Hepatocyte (in vitro differentiated cells): Measurements from ENCODE around the gene ZNF444. TPM values are rescaled to one million over a fixed set of nuclear protein-coding genes. Genes with fewer than 3 reads are reported as not detected.

Source experiments
- DNase-seq: peaks from one replicate; pipeline ENCODE4 v3.0.0-alpha.2; 2016; ENCODE audit warnings: low spot score
- H2AFZ ChIP-seq: fragments of 200-600 bp; sonication (generic); 2 replicates; pipeline ENCODE4 v1.6.0; 2016; ENCODE audit warnings: antibody characterized with exemption, mild to moderate bottlenecking
- H3K27ac ChIP-seq: fragments of 200-600 bp; sonication (generic); 2 replicates; pipeline ENCODE4 v1.5.1; 2016; ENCODE audit warnings: mild to moderate bottlenecking
- H3K27me3 ChIP-seq: fragments of 200-600 bp; sonication (generic); 2 replicates; pipeline ENCODE4 v1.6.1; 2016
- H3K36me3 ChIP-seq: fragments of 200-600 bp; sonication (generic); replicated peaks from 2 replicates; pipeline ENCODE4 v1.5.1; 2016; ENCODE audit warnings: low read depth; ENCODE audit not compliant: insufficient read depth
- H3K4me1 ChIP-seq: fragments of 200-600 bp; sonication (generic); 2 replicates; pipeline ENCODE4 v1.5.1; 2016; ENCODE audit warnings: mild to moderate bottlenecking, moderate library complexity; ENCODE audit not compliant: insufficient read depth
- H3K4me2 ChIP-seq: fragments of 200-600 bp; sonication (generic); 2 replicates; pipeline ENCODE4 v1.6.0; 2016
- H3K4me3 ChIP-seq: fragments of 200-600 bp; sonication (generic); 2 replicates; pipeline ENCODE4 v1.5.1; 2016; ENCODE audit warnings: mild to moderate bottlenecking
- H3K79me2 ChIP-seq: fragments of 200-600 bp; sonication (generic); 2 replicates; pipeline ENCODE4 v1.6.0; 2017; ENCODE audit warnings: mild to moderate bottlenecking
- H3K9me2 ChIP-seq: fragments of 200-600 bp; sonication (generic); replicated peaks from 2 replicates; pipeline ENCODE4 v1.6.0; 2017; ENCODE audit warnings: mild to moderate bottlenecking; ENCODE audit not compliant: insufficient read depth
- H3K9me3 ChIP-seq: fragments of 200-600 bp; sonication (generic); 2 replicates; pipeline ENCODE4 v1.5.1; 2016; ENCODE audit warnings: low read depth, mild to moderate bottlenecking
- H4K20me1 ChIP-seq: fragments of 200-600 bp; sonication (generic); 2 replicates; pipeline ENCODE4 v1.6.0; 2016; ENCODE audit warnings: mild to moderate bottlenecking; ENCODE audit not compliant: insufficient read depth, poor library complexity, severe bottlenecking
- CTCF ChIP-seq: fragments of 200-600 bp; sonication (generic); IDR thresholded peaks from 2 replicates; pipeline ENCODE4 v1.5.1; 2016; ENCODE audit warnings: antibody characterized with exemption, mild to moderate bottlenecking; ENCODE audit not compliant: poor library complexity
- EZH2 ChIP-seq: fragments of 200-600 bp; sonication (generic); IDR thresholded peaks from 2 replicates; pipeline ENCODE4 v1.6.1; 2016; ENCODE audit warnings: antibody characterized with exemption, mild to moderate bottlenecking, borderline replicate concordance
- EZH2phosphoT487 ChIP-seq: fragments of 200-600 bp; sonication (generic); IDR thresholded peaks from one replicate; pipeline ENCODE4 v1.6.1; 2018; ENCODE audit warnings: antibody characterized with exemption, mild to moderate bottlenecking, low read depth, moderate library complexity; ENCODE audit not compliant: unreplicated experiment, severe bottlenecking
- WGBS: methylation state at CpG from one replicate; pipeline ENCODE4 v1.1.6; 2016; ENCODE audit warnings: low lambda C conversion rate; ENCODE audit errors: missing lambda C conversion rate; 5-methylcytosine and 5-hydroxymethylcytosine counted together
- polyA plus RNA-seq: library from polyadenylated mRNA; unstranded; fragments of >200 nt; fragmentation: Nextera tagmentation; extraction: Ambion mirVana; gene quantifications from 2 replicates; pipeline ENCODE4 v1.2.1, GENCODE V29; 2016
- total RNA-seq: library from RNA; depleted of rRNA; stranded (reverse); fragments of >200 nt; gene quantifications from 2 replicates; pipeline ENCODE4 v1.2.3, GENCODE V29; 2014

The ZNF444 gene
- total and polyA plus RNA-seq, 2 experiments from 2014 or later, result 46.6 to 60.2 TPM

DNA sequence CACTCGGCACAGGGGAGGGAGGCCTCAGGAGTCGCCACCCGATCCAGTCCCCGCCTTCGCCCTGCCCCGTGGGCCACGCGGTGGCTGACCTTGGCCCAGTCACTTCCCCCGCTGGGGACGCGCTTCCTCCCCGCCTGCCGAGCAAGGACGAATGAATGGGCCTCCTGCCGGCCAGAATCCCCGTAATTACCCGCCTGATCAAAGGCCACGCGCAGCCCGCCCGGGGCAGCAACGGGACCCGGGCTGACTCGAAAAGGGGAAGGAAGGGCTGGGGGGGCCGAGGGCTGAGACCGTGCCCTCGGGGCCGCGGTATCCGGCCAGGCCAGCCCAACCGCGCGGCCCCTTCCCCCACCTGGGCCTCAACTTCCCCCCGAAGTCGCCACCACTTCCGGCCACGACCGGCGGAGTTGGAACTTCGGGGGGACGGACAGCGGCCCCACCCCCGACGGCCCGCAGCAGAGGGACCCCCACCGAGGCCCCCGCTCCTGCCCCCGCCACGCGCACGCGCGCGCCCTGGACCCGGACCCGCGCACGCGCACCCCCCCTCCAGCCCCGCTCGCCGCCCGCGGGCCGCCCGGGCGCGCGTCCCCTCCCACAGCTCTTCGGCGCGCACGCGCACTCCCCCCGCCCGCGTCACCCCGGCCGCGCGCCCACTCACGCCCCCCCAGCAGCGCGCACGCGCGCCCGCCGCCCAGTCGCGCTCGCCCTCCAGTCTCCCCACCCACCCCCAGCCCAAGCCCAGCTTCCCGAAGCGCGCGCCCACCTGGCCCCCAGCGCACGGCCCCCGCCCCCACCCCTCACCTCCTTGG is 20.5 kb upstream of the ZNF444 start:
- Histone ChIP-seq H3K4me2 (peak overlapping the region; percentile 96), H3K79me2 (peaks cover 50% of the 10 kb centered on the region), H3K36me3 (no peaks in the 10 kb centered on the region), H3K27me3 (no peaks in the 10 kb centered on the region), H2AFZ (no peak overlapping the region), H3K27ac (peak overlapping the region; percentile 98), H3K9me2 (no peaks in the 10 kb centered on the region), H3K4me3 (peak overlapping the region; percentile 65), H3K4me1 (peaks cover 14% of the 10 kb centered on the region), H4K20me1 (peaks cover 46% of the 10 kb centered on the region), H3K9me3 (no peaks in the 10 kb centered on the region)
- DNase-seq, result peak; percentile 89
- TF ChIP-seq EZH2, result no peak
- no peak for TF ChIP-seq CTCF
- TF ChIP-seq EZH2phosphoT487, result no peak
- WGBS, result 0% methylated on average over 16 of the region's 99 CpGs

DNA sequence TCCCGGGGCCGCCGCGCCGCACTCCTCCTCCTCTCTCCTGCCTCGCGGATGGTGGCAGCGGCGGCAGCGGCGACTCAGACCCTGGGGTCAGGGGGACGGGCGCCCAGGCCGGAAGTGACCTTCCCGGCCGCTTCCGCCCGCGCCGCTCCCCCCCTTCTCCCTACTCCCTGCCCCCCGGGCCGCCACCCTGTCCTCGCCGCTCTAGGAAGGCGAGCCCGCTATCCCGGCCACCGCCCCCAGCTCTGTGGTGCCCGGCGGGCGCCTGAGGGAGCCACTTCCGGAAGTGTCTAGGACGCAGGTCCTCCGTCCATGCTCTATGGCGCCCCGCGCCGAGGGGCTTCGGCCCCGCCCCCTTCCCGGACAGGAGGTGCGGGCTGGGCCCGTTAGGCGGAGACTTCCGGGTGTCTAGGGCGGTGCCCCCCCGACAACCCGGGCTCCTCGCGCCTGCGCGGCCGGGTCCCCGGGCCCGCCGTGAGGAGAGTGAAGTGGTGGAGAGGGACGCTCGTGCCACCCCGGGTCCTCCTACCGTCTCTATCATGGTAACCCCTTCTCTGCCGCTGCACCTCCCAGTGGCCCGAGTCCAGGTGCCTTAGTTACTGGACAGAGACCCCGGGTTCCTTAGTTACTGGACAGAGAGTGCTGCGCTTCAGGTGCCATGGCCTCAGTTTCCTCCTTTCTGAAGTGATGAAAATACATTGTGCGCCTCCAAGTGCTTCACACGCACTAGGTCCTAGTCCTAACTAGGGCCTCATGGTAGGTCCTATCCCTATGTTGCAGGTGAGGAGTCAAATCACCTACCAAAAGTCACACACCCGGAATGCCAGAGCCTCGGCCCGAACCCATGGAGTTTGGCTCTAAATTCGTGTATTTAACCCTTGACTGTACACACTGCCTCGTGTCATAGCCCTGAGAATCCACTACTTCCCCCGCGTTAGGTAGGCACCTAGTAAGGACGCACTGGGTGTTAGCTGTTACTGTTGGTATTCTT is 19.6 kb upstream of the ZNF444 start, which contains the start of gene ZNF787:
Gene ZNF787, minus strand, starts transcription at position 116 of the 988 bp plus-strand sequence. CDS start 18,078 bp downstream, outside the sequence.
- peak within 1 kb of the TSS; percentile 65 for H3K4me3 ChIP-seq
- H3K27me3 ChIP-seq, result no peaks in the 10 kb centered on the region
- H3K9me3 ChIP-seq, result no peaks in the 10 kb centered on the region
- WGBS, result 12% methylated on average over 32 of the region's 74 CpGs
- H3K79me2 ChIP-seq, result peaks cover 41% of the 10 kb centered on the region
- no peaks in the 10 kb centered on the region for H3K36me3 ChIP-seq
- peak within 1 kb of the TSS; percentile 93 for H2AFZ ChIP-seq
- DNase-seq, result peak; percentile 99
- TF ChIP-seq CTCF (no peak), EZH2 (no peak), EZH2phosphoT487 (no peak)
- peak within 1 kb of the TSS; percentile 96 for H3K4me2 ChIP-seq
- peaks cover 14% of the 10 kb centered on the region for H3K4me1 ChIP-seq
- H3K27ac ChIP-seq, result peak within 1 kb of the TSS; percentile 98
- no peaks in the 10 kb centered on the region for H3K9me2 ChIP-seq
- peaks cover 37% of the 10 kb centered on the region for H4K20me1 ChIP-seq

GRCh38 chr19:56123266-56123891 is 17.7 kb upstream of the ZNF444 start:
- TF ChIP-seq EZH2phosphoT487, result no peak
- no peak for TF ChIP-seq CTCF
- Histone ChIP-seq H3K27ac (no peak overlapping the region), H3K27me3 (no peaks in the 10 kb centered on the region), H4K20me1 (peaks cover 19% of the 10 kb centered on the region), H3K4me3 (no peak overlapping the region), H3K79me2 (peaks cover 22% of the 10 kb centered on the region), H3K4me1 (peaks cover 14% of the 10 kb centered on the region), H3K36me3 (no peaks in the 10 kb centered on the region), H3K4me2 (no peak overlapping the region), H2AFZ (no peak overlapping the region), H3K9me2 (no peaks in the 10 kb centered on the region), H3K9me3 (no peaks in the 10 kb centered on the region)
- 96% methylated on average over 16 of the region's 16 CpGs for WGBS
- no peak for DNase-seq
